RCC 7860 (cell line): ENCODE data around the gene HEXIM2.
A peak's percentile ranks its signal among the peaks of the same experiment; 100 is the strongest.
"Not testable (repeated sequence)": the region's sequence is repeated elsewhere in the genome, so short reads cannot be mapped to it uniquely, and the experiment has no call there.

Experiments
- DNase-seq: peaks from one replicate; pipeline ENCODE4 v3.0.0-alpha.2; 2015; ENCODE audit warnings: low spot score
- FAIRE-seq: peaks from 2 replicates; lab custom pipeline; 2012; peaks lifted over from hg19 to GRCh38; lab: Jason Lieb, UNC

HEXIM2 gene

DNA sequence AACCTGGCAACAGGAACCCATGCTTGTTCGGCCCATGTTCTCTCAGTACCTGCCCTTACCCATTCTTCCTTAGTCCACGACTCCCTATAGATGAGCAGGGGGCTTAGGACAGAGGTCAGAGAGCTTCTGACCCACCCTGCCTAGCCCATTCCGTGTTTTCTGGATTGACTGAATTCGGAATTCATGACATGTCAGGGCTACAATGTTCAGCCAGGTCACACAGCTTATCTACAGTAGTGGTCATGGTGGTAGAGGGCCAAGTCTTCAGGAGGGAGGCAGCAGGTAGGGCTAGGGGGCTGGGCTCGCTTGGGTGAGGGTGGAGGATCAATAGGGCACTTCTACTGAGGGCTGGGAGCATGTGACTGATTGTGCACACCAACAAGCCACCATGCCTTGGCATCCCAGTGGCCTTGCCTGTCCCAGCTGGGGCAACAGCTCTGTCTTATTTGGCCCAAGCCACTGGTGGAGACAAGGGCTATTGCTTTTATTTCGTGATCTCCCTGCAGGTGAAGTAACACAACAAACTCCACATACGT lies 3.1 kb downstream of the HEXIM2 start:
- FAIRE-seq, result no peak
- DNase-seq, result no peak

DNA sequence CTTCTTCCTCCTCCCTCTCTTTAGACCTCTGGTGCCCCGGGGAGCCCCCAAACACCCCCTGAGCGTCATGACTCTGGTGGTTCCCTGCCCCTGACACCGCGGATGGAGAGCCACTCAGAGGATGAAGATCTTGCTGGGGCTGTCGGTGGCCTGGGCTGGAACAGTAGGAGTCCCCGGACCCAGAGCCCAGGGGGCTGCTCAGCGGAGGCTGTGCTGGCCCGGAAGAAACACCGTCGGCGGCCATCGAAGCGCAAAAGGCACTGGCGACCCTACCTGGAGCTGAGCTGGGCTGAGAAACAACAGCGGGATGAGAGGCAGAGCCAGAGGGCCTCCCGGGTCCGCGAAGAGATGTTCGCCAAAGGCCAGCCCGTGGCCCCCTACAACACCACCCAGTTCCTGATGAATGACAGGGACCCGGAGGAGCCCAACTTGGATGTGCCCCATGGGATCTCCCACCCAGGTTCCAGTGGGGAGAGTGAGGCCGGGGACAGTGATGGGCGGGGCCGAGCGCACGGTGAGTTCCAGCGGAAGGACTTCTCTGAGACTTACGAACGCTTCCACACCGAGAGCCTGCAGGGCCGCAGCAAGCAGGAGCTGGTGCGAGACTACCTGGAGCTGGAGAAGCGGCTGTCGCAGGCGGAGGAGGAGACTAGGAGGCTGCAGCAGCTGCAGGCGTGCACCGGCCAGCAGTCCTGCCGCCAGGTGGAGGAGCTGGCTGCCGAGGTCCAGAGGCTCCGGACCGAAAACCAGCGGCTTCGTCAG lies 7.5 kb downstream of the HEXIM2 start:
- no peak for DNase-seq
- no peak for FAIRE-seq

DNA sequence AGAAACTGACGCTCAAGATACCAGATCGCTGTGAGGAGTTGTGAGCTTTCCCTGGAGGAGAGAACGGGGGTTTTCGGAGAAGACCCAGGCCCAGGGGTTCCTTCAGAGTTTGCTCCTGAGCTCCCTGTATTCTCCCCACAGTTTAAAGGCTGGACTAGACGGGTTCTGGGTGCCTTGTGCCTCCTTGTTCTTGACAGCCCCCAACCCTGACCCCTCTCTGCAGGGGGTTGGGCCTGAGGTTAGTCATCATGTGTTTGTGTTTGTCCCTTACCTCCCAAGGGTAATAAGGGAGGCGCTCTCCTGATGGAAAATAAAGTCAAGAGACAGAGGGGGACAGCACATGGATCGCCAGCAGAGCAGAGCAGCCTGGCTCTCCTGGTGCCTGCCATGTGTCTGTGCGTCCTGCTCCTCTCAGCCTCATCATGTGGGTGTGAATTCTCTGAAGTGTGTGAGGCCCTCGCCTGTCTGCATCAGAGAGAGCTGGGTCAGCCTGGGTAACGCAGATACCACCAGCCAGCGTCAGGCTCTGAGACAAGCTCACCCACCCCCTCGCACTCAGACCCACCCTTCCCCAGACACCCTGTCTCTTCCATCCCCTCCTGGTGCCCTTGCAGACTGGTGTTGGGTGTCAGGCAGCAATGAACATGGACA lies 8.7 kb downstream of the HEXIM2 start:
- DNase-seq (no peak), FAIRE-seq (no peak)

DNA sequence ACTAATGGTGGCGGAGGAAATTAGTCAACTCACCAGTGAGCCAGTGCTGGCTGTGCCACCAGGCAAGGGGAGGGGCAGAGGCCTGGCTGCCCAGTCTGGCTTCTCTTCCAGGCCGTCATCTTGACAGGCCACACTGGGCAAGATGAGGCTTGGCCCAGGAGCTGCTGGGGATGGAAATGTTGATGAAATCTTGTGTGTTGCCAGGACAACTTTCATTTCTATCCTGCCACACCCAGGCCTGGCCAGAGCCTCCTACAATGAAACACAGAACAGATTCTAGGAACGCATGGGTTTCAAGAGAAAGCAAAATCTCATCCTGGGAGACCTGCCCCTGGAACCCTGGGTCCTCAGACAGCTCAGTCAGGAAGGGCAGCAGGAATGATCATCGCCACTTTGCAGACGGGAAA lies 9.3 kb downstream of the HEXIM2 start:
- no peak for FAIRE-seq
- peak; percentile 55 for DNase-seq

DNA sequence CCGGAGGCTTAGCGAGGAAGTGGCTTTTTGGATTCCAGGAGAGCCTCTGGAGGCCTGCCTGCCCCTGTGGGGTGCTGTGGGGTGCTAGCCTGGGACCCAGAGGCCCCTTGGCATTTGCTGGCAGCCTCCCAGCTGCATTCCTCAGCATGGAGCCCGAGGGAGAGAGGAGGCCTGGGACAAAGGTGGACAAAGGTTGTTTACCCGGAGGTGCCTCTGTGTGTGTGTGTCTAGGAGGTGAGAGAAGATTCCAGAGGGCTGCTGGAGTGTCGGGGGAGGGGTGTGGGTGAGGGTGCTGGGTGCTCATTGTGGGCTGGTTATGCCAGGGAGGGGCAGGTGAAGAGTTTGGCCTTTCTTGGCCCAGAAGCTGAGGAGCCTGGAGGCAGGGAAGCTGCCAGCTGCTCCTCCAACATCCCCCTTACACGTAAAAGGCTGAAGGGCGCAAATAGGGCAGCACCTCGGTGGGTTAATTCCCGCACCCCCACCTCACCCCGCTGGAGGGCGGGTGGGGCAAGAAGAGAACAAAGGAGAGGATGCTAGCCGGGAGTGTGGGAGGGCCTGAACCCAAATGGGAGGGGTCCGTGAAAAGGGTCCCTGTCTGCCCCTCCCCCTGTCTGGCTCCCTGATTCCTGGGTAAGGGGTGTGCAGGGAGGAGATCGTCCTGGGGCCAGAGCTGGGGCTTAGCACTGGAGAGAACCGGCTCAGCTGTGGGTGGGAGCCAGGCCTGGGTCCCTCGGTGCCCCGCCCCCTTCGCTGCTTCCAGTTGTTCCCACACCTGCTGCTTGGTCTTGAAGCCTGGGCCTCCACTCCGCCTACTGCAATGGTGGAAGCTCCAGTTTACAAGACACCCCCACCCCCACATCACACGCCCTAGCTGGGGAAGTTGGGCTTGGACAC lies 9.9 kb downstream of the HEXIM2 start:
- FAIRE-seq (no peak), DNase-seq (no peak)

DNA sequence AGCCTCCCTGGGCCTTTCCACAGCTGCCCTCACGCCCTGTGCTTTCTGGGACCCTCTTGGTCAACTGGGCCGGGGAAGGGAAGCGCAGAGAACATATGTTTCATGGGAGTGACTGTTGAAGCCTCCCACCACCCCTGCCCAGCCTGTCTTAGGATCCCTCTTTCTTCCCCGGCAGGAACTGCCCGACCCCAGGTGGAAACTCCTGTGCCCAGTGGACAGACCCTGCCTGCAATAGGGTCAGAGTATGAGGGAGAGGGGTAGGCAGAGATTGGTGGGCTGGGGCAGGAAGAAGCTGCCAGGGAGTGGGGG lies 10.5 kb downstream of the HEXIM2 start:
- no peak for DNase-seq
- FAIRE-seq, result no peak

DNA sequence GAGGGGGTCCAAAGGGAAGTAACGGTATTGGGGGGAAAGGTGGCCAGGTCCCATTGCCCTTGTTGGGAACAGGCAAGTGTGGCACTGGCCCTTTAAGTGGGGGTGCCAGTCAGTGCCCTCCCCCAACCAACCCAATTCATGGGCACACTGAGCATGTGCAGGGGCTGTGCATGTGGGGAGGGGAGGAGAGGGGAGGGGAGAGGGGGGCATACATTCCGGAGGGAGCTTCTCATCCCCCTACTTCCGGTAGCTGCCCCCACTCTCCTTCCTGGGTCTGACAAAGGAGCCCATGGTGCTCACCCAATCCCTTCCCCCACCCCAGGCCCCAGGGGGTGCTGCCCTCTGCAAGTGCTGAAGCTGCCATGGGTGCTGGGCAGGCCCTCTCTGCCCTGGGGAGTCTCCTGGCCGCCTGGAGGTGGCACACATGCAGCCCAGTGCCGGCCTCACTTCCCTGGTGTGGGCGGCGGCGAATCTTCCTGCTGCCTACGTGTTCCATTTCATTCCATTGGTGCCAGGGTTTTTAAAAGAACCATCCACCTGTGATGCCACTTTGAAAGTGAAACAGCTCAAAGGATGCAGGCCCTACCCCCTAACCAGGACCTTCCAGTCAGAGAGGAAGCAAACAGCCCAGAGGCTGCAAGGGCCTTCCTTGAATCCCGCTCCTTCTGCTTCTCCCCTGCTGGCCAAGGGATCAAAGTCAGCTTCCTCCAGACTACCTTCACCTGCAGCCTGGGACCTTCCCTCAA lies 11.0 kb downstream of the HEXIM2 start:
- FAIRE-seq, result peak; percentile 8
- peak; percentile 85 for DNase-seq

DNA sequence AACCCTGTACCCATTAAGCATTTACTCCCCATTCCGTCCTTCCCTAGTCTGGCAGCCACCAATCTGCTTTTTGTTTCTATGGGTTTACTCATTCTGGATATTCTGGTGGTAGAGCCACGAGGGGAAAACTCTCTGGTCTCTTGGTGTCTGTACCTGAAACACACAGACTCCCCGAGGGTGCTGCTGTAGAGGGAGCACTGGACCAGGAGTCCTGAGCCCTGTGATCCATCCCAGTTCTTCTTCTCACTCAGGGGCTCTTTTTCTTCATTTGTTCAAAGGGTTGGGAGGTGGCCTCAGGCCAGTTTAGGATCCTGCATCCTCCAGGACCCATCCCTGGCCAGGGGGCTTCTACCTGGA lies 14.1 kb downstream of the HEXIM2 start:
- no peak for FAIRE-seq
- no peak for DNase-seq

DNA sequence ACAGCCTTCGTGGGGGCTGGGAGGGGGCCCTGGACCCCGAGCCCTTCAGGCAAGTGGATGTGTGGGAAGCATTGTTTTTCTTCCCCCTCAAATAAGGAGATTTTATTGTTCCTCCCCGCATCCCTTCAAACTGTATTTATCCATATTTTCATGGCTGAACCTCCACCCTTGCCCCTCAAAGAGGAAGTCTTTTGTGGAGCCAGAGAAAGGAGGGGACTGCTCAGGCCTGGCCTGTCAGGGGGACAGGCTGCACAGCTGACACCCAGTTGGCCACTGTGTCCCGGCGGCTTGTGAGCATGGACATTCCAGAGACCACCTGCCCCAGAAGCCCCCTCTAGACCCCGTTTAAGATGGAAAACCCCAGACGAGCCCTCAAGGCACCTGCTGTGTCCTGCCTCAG lies 15.9 kb downstream of the HEXIM2 start:
- DNase-seq (no peak), FAIRE-seq (no peak)

DNA sequence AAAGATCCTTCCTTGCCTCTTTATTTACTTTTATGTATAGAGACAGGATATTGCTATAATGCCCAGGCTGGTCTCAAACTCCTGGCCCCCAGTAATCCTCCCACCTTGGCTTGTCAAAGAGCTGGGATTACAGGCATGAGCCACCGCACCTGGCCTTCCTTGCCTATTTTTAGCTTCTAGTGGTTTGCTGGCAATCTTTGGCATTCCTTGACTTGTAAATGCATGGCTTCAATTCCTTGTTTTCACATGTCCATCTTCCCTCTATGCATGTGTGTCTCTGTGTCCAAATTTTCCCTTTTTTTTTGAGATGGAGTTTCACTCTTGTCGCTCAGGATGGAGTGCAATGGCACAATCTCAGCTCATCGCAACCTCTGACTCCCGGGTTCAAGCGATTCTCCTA lies 22.5 kb downstream of the HEXIM2 start:
- FAIRE-seq, result no peak
- no peak for DNase-seq

DNA sequence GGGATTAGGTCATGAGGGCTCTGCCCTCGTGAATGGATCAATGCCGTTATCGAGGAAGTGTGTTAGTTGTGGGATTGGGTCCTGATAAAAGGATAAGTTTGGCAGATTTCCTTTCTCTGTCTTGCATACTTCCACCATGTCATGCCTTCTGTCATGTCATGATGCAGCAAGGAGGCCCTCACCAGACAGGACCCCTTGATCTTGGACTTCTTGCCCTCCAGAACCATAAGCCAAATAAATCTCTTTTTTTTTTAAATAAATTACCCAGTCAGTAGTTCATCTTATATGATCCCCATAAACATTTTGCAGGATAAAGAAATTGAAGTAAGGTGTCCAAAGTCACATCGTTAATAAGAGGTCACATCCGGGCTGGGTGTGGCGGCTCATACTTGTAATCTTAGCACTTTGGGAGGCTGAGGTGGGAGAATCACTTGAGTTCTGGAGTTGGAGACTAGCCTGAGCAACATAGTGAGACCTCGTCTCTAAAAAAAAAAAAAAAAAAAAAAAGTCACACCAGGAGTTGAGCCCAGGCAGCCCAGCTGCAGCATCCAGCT lies 25.2 kb downstream of the HEXIM2 start:
- FAIRE-seq (no peak), DNase-seq (no peak)

DNA sequence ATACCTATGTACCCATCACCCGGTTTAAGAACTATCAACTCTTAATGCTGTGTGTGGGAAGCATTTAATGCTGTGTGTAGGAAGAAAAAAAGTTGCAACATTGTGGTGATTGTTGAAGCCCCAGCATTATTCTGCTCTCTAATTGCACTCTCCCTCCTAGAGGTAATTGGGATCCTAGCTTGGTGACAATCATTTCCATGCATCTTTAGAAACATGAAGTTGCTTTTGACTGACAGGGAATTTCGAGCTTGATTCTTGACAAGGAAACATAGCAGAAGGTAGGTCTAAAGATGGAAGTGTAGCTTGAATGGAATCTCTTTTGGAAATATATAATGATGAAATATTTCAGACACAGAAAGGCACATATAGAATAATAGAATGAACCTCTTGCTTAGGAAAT lies 27.3 kb downstream of the HEXIM2 start:
- no peak for FAIRE-seq

DNA sequence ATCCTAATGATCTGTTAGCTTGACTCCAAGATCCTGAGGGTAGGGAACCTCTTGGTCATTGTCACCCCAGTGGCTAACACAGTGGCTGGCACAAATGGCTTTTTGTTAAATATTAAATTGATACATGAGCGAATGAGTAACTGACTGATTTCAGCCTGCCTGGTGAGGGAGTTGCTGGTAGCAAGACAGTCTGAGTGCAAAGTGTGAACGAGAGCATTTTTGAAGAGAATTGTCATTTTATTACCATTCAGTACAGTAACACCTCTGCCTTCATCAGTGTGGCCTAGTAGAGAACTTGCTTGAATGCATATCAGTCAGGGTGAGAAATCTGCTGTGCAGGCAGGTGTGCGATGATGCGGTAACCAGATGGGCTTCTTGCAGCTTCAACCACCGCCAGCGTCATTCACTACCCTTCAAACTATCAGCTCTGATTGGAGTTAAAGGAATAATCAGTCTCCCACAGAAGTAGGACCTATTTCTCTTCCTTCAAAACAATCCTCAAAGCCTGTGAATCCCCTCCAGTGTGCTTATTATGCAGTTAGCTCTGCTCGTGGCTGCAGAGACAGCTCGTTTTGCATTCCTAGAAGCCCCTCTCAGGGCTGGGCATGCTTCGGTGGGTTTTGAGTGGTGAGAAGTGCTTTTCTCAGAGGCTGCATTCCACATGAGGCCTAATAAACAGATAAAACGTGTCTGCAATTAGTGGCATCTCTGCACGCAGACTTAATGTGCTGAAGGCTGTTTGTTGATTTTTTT lies 29.0 kb downstream of the HEXIM2 start:
- peak; percentile 59 for DNase-seq

More for the DNA sequence above, 27.3 kb downstream of the HEXIM2 start:
- DNase-seq, result no peak

DNA sequence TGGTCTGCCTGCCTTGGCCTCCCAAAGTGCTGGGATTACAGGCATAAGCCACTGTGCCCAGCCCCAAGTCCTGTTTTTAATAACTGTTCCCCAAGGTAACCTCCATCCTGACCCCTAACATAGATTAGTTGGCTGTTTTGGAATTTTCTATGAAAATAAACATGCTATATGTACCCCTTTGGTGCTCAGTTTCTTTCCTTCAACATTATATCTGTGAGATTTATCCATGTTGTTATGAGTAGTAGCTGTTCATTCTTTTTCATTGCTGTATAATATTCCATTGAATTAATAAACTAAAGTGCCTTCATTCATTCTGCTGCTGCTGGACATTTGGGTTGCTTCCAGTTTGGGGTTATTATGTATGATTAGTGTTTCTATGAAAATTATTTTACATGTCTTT lies 33.7 kb downstream of the HEXIM2 start:
- FAIRE-seq (no peak), DNase-seq (no peak)

More for the DNA sequence above, 29.0 kb downstream of the HEXIM2 start:
- peak; percentile 89 for FAIRE-seq

DNA sequence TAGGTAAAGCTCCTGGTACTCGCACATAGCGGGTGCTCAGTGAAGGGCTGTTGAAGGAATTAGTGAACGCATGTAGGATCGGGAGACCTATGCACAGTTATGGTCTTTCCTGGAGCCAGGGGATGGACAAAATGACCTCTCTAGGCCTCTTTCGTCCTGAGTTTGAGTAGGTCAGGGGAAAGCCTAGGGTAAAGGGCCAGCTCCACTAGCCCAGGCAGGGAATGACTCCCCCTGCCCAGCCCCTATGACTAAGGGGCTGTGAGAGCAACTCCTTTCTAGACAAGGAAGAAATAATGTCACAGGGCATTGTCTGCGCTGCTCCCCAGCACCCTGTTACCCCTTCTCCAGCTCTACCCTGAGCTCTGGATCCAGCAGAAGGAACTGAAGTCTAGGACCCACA lies 35.4 kb downstream of the HEXIM2 start:
- DNase-seq, result no peak
- no peak for FAIRE-seq

DNA sequence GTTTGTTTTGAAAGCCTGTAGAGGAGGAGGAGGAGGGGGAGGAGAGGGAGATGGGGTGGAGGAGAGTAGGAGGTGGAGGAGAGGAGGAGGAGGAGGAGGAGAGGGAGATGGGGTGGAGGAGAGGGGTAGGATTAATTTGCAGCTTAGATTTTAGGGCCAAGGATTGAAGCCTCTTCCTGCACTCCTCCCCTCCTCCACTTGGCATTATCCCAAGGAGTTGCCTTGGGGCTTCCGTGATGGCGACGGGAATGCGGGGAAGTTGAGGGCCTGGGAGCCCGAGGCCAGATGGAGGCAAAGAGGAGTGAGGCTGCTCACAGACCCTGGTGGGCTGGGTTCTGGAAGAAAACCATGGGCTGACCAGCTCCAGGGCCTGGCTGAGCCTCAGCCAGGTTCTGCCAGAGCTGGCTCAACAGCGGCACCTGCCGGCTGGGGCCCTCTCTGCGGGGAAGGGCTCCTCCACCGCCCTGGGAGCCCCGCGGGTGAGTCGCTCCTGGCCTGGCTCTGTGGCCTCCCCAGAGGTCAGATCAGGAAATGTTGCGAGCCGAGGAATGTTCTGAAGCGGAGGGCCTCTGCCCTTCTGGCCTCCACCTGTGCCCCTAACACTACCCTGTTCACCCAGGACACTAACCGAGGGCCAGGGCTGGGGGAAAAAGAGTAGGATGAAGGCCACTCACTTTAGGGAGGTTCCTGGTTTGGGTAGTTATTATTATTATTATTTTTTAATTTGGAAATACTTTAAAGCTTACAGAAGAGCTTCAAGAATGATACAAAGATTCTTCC lies 36.1 kb downstream of the HEXIM2 start:
- no peak for FAIRE-seq

DNA sequence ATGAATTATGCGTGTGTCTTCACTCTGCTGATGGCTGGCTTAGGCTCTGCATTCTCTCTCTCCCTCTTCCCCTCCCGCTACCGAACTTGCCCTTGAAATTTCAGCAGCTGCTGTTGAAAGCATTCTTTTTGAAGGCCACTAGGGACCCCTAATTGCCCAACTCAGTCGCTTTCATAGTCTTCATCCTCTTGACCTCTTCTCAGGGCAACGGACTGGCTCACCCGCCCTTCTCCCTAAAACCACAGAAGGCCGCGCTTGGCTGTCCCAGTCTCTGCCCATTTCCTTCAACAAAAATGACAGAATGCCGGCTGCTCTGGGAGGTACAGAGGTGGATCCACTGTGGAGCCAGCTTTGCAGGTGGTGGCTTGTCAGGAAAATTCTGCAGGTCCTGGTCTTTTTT lies 39.0 kb downstream of the HEXIM2 start:
- DNase-seq (no peak), FAIRE-seq (no peak)

More for the DNA sequence above, 36.1 kb downstream of the HEXIM2 start:
- DNase-seq, result peak; percentile 83

DNA sequence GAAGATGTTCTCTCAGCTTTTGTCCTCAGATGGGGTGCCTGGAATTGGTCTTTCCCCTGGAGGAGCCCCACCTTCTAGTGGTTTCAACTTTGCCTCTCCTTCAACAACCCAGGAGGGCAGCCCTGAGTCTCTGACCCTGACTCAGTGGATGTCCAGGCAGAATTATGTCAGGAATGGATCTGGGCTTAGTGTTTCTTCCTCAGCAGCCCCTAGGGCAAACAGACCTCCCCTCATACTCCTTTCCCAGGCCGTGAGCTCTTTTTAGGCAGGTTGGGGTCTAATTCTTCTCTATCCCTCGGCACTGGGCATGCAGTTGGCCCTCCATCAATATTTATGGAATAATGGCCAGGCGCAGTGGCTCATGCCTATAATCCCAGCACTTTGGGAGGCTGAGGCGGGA lies 39.8 kb downstream of the HEXIM2 start:
- FAIRE-seq (no peak), DNase-seq (no peak)

DNA sequence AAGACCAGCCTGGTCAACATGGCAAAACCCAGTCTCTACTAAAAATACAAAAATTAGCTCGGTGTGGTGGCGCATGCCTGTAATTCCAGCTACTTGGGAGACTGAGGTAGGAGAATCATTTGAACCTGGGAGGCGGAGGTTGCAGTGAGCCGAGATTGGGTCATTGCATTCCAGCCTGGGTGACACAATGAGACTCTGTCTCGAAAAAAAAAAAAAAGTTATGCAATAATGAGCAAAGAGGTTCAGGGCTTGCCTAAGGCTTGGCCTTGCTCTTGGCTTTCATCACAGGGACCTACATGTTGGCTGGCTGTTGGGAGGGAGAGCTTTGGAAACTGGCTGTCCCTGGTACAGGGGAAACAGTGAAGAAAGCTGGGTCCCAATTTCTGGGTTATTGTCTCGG lies 40.2 kb downstream of the HEXIM2 start:
- not testable (repeated sequence) for DNase-seq, FAIRE-seq
